GM21723 (cell line): ENCODE data around the gene GSTCD.
A peak's percentile ranks its signal among the peaks of the same experiment; 100 is the strongest.

ENCODE experiments used
- ATAC-seq: cut with Tn5 transposase; IDR thresholded peaks from one replicate; pipeline ENCODE4 v1.9.1; 2021; ENCODE audit warnings: mild to moderate bottlenecking, moderate library complexity; ENCODE audit not compliant: unreplicated experiment

Gene GSTCD

GRCh38 chr4:105875233-105875632, 166.6 kb downstream of the GSTCD start:
- no peak for ATAC-seq

DNA sequence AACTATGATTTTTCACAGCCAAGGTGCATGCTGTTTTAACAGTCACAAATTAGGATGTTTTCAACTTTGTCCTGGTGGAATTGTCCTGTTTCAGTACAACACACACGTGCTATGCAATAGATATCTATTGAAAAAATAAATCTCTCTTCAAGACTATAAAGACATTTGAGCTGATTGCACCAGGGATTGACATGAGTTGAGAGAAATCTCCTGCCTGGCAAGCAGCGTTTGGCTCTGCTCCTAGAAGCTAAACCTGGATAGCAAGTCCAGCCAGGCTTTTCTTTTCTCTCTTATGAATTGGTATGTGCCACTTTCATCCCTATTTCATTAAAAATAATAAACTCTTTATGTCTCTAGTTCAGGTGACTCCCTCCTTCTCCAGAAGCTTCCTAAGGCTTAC, 170.1 kb downstream of the GSTCD start:
- ATAC-seq, result no peak

DNA sequence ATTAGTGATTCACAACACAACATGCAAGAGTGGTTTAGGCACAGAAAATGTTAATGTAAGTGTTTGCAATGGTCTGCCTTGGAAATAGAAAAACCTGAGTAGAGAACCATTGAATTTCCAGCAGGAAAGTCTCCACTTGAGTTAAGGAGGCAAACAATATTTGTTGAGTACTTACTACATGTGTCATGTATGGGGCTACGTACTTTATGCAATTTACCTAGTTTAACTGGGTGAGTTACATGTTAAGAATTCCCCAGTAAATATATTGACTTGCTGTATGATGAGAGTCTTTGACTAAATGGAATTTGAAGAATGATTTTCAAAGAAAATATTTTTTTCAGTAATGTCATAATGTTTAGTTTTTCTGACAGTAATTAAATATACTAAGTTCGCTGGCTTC, 178.9 kb downstream of the GSTCD start:
- no peak for ATAC-seq

DNA sequence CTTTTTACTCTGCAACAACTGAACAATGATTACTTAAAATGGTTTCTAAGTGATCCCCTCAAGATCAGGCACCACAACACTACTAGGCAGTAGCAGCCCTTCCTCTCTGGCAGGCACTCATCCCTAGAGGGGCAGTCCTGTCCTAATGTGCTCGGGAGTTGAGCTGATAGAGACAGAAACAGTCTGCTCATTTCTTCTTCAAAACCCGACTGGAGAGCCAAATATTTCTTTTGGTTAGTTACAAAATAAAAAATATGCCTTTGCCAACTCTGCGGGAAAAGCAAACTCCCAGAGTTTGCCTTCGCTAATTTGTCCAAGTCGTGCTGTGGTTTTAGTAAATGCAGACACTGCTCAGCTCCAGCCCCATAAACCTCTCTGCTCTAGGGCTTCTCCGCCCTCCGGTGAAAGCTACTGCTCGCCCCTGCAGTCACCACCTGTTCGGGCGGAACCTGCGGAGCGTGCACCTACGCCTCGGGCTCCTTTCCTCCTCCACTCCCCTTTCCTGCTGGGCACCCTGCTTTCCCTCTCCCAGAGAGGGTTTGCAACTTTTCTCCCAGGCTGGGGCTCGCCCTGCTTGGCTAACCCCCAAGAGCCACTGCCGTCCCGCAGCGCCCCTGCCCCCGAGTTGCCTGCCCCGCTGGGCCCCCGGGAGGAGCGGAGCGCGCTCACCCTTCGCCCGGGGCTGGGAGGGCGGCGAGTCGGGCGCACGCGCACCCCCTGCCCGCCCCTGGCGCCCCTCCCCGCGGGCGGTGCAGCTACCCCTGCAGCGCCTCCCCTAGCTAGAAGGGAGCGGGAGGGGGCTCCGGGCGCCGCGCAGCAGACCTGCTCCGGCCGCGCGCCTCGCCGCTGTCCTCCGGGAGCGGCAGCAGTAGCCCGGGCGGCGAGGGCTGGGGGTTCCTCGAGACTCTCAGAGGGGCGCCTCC, 186.3 kb downstream of the GSTCD start, which contains the start of gene NPNT:
Gene NPNT (plus strand): TSS at position 812 of the 923 bp plus-strand sequence. CDS start 182 bp downstream, outside the sequence.
- ATAC-seq, result peak; percentile 56

DNA sequence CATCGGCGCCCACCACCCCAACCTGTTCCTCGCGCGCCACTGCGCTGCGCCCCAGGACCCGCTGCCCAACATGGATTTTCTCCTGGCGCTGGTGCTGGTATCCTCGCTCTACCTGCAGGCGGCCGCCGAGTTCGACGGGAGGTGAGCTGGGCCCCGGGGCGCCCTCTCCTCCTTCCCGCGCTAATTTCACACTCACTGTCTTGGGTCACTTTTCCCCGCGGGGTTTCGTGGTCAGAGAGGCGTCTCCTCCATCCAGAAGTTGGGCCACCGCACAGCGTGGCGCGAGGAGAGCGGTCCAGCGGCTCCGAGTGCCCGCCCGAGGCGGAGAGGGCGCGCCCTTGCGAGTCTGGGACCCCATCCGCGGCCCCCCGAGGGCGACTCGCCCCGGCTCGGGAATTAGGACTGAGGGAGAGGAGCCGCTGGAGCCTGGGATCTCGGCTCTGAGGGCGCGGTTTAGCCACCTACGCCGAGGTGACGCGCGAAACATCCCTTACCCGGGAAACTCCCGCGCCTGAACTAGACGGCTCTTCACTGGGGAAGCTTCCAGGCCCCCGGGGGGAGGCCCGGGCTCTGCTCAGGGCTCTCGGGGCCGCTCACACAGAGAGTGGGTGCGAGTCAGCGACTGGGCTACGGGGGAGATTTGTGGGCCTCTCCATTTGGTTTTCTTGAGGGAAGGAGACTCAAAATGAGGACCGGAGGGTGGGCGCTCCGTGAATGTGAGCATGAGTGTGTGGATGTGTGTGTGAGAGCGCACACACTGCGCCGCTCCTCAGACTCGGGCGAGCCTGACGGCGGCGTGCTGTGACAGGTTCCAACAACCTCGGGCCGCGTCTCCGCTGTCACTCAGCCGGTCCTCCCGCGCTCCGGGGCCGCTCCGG, 187.2 kb downstream of the GSTCD start:
- ATAC-seq, result peak; percentile 55

GRCh38 chr4:105896461-105896942, 187.9 kb downstream of the GSTCD start:
- peak; percentile 31 for ATAC-seq
